GM12892 (cell line): ENCODE measurements around the gene STAC2.

Experiments used
- POLR2A ChIP-seq: IDR thresholded peaks from 2 replicates; pipeline ENCODE4 v1.6.1; 2011; ENCODE audit warnings: low read depth, low read length, control low read depth
- POLR2AphosphoS5 ChIP-seq: IDR thresholded peaks from 2 replicates; pipeline ENCODE4 v1.6.1; 2011; ENCODE audit warnings: low read depth, low read length, control low read depth
- TAF1 ChIP-seq: IDR thresholded peaks from 2 replicates; pipeline ENCODE4 v1.6.1; 2011; ENCODE audit warnings: low read depth, mild to moderate bottlenecking, control low read depth, low read length, borderline replicate concordance

GRCh38 chr17:39252788-39253460 is 27.2 kb upstream of the STAC2 start:
- no peak for TF ChIP-seq POLR2A
- TF ChIP-seq POLR2AphosphoS5, result no peak
- no peak for TF ChIP-seq TAF1
